ENCODE results near the gene APOD.
"Not testable (repeated sequence)": the region's sequence is repeated elsewhere in the genome, so short reads cannot be mapped to it uniquely, and the experiment has no call there.

Gene APOD

GRCh38 chr3:195620476-195620875 is 36.7 kb upstream of the APOD start:
- DNase-seq (ENCODE audit: insufficient read length, low spot score); FAIRE-seq: not testable (repeated sequence)

GRCh38 chr3:195619591-195620369 is 36.0 kb upstream of the APOD start:
- FAIRE-seq; DNase-seq (ENCODE audit: insufficient read length, low spot score): not testable (repeated sequence)

GRCh38 chr3:195617784-195618659 is 34.3 kb upstream of the APOD start:
- DNase-seq (ENCODE audit: insufficient read length, low spot score); FAIRE-seq: not testable (repeated sequence)

GRCh38 chr3:195617134-195617533 is 33.4 kb upstream of the APOD start:
- DNase-seq (ENCODE audit: insufficient read length, low spot score); FAIRE-seq: not testable (repeated sequence)

- FAIRE-seq (no peak), DNase-seq (ENCODE audit: insufficient read length, low spot score) (no peak)
- no peak for TF ChIP-seq CTCF (IDR thresholded peaks at IDR 0.05; ENCODE audit: insufficient read depth, missing control alignments)
Observed at GRCh38 chr3:195616681-195617080, 32.9 kb upstream of the APOD start.

- not testable (repeated sequence) for DNase-seq (ENCODE audit: insufficient read length, low spot score); FAIRE-seq
Observed at GRCh38 chr3:195615952-195616537, 32.3 kb upstream of the APOD start.

- DNase-seq (ENCODE audit: insufficient read length, low spot score): not testable (repeated sequence)
Observed at GRCh38 chr3:195614672-195615504, 31.1 kb upstream of the APOD start.

GRCh38 chr3:195613468-195614069 is 29.8 kb upstream of the APOD start:
- no peak for TF ChIP-seq CTCF (IDR thresholded peaks at IDR 0.05; ENCODE audit: insufficient read depth, missing control alignments)
- DNase-seq (ENCODE audit: insufficient read length, low spot score) (no peak), FAIRE-seq (no peak)

More at GRCh38 chr3:195614672-195615504, 31.1 kb upstream of the APOD start:
- not testable (repeated sequence) for FAIRE-seq

GRCh38 chr3:195612075-195612800 is 28.5 kb upstream of the APOD start:
- FAIRE-seq (no peak), DNase-seq (ENCODE audit: insufficient read length, low spot score) (no peak)
- no peak for TF ChIP-seq CTCF (IDR thresholded peaks at IDR 0.05; ENCODE audit: insufficient read depth, missing control alignments)

Measured in D721Med (cell line).